ENCODE results near the gene UQCC2. TPM values are rescaled to one million over a fixed set of nuclear protein-coding genes. Genes with fewer than 3 reads are reported as not detected.

Gene UQCC2
- total and polyA plus RNA-seq, 2 experiments from 2014 or later: 31.7 to 138 TPM

GRCh38 chr6:33664506-33665057 lies 46.9 kb downstream of the UQCC2 start:
- no peak overlapping the region for H2AFZ ChIP-seq
- no peak overlapping the region for H3K4me2 ChIP-seq (ENCODE audit: unreplicated experiment)
- in situ Hi-C loops (cut with MboI): no loop called here
- no peaks in the 10 kb centered on the region for H4K20me1 ChIP-seq (ENCODE audit: insufficient read depth)
- H3K9me2 ChIP-seq (ENCODE audit: insufficient read depth): no peaks in the 10 kb centered on the region
- no peak overlapping the region for H3K4me3 ChIP-seq
- no peaks in the 10 kb centered on the region for H3K4me1 ChIP-seq (ENCODE audit: insufficient read depth)
- H3K27me3 ChIP-seq (replicated peaks; ENCODE audit: insufficient read depth): no peaks in the 10 kb centered on the region
- no peaks in the 10 kb centered on the region for H3F3A ChIP-seq (ENCODE audit: insufficient read depth)
- no peaks in the 10 kb centered on the region for H3K79me2 ChIP-seq (ENCODE audit: insufficient read depth)
- H3K9me3 ChIP-seq (ENCODE audit: low read depth): no peaks in the 10 kb centered on the region
- H3K27ac ChIP-seq: no peak overlapping the region
- no peak for TF ChIP-seq EZH2 (IDR thresholded peaks at IDR 0.05; ENCODE audit: insufficient read depth, poor library complexity, severe bottlenecking)
- TF ChIP-seq EZH2phosphoT487 (IDR thresholded peaks at IDR 0.05; ENCODE audit: insufficient read depth, low read depth): no peak
- no peak overlapping the region for H3K9ac ChIP-seq
- H3K36me3 ChIP-seq (ENCODE audit: low read depth): no peaks in the 10 kb centered on the region; the same call in 1 of the 2 replicates
- WGBS, 2 experiments (ENCODE audit: low coverage in 1 of 2, low lambda C conversion rate in 2 of 2, missing lambda C conversion rate in 2 of 2): 82 to 92% methylated on average over 13 to 17 of the region's 17 CpGs
- no peak for DNase-seq

- no peak for DNase-seq
- no peak overlapping the region for H3K4me2 ChIP-seq (ENCODE audit: unreplicated experiment)
- no peaks in the 10 kb centered on the region; the same call in 1 of the 2 replicates for H3K36me3 ChIP-seq (ENCODE audit: low read depth)
These were observed 47.6 kb downstream of the UQCC2 start for GRCh38 chr6:33663727-33664449.

GRCh38 chr6:33663028-33663427 lies 48.5 kb downstream of the UQCC2 start:
- Histone ChIP-seq H3K79me2 (ENCODE audit: insufficient read depth) (no peaks in the 10 kb centered on the region), H3K4me2 (ENCODE audit: unreplicated experiment) (no peak overlapping the region), H3K9ac (no peak overlapping the region), H3K4me3 (no peak overlapping the region), H4K20me1 (ENCODE audit: insufficient read depth) (no peaks in the 10 kb centered on the region), H3F3A (ENCODE audit: insufficient read depth) (no peaks in the 10 kb centered on the region), H3K9me3 (ENCODE audit: low read depth) (no peaks in the 10 kb centered on the region), H3K4me1 (ENCODE audit: insufficient read depth) (no peaks in the 10 kb centered on the region), H3K27me3 (replicated peaks; ENCODE audit: insufficient read depth) (no peaks in the 10 kb centered on the region), H3K9me2 (ENCODE audit: insufficient read depth) (no peaks in the 10 kb centered on the region), H3K36me3 (ENCODE audit: low read depth) (no peaks in the 10 kb centered on the region; the same call in 1 of the 2 replicates), H2AFZ (no peak overlapping the region), H3K27ac (no peak overlapping the region)
- in situ Hi-C loops (cut with MboI): no loop called here
- no peak for TF ChIP-seq EZH2phosphoT487 (IDR thresholded peaks at IDR 0.05; ENCODE audit: insufficient read depth, low read depth)
- no peak for TF ChIP-seq EZH2 (IDR thresholded peaks at IDR 0.05; ENCODE audit: insufficient read depth, poor library complexity, severe bottlenecking)
- no peak for DNase-seq
- 79 to 83% methylated on average over 5 of the region's 5 CpGs for WGBS, 2 experiments (ENCODE audit: low coverage in 1 of 2, low lambda C conversion rate in 2 of 2, missing lambda C conversion rate in 2 of 2)

More at GRCh38 chr6:33663727-33664449, 47.6 kb downstream of the UQCC2 start:
- in situ Hi-C loops (cut with MboI): no loop called here
- H3K9ac ChIP-seq: no peak overlapping the region
- H4K20me1 ChIP-seq (ENCODE audit: insufficient read depth): no peaks in the 10 kb centered on the region
- H2AFZ ChIP-seq: no peak overlapping the region
- H3K9me3 ChIP-seq (ENCODE audit: low read depth): no peaks in the 10 kb centered on the region
- H3K27me3 ChIP-seq (replicated peaks; ENCODE audit: insufficient read depth): no peaks in the 10 kb centered on the region
- H3K4me1 ChIP-seq (ENCODE audit: insufficient read depth): no peaks in the 10 kb centered on the region
- 96 to 97% methylated on average over 16 of the region's 16 CpGs for WGBS, 2 experiments (ENCODE audit: low coverage in 1 of 2, low lambda C conversion rate in 2 of 2, missing lambda C conversion rate in 2 of 2)
- TF ChIP-seq EZH2 (IDR thresholded peaks at IDR 0.05; ENCODE audit: insufficient read depth, poor library complexity, severe bottlenecking): no peak
- TF ChIP-seq EZH2phosphoT487 (IDR thresholded peaks at IDR 0.05; ENCODE audit: insufficient read depth, low read depth): no peak
- no peaks in the 10 kb centered on the region for H3F3A ChIP-seq (ENCODE audit: insufficient read depth)
- no peak overlapping the region for H3K4me3 ChIP-seq
- H3K27ac ChIP-seq: no peak overlapping the region
- no peaks in the 10 kb centered on the region for H3K9me2 ChIP-seq (ENCODE audit: insufficient read depth)
- no peaks in the 10 kb centered on the region for H3K79me2 ChIP-seq (ENCODE audit: insufficient read depth)

- H3K9ac ChIP-seq: no peak overlapping the region
- no peaks in the 10 kb centered on the region for H4K20me1 ChIP-seq (ENCODE audit: insufficient read depth)
- H3K27ac ChIP-seq: no peak overlapping the region
- no peak overlapping the region for H3K4me2 ChIP-seq (ENCODE audit: unreplicated experiment)
- H3K4me1 ChIP-seq (ENCODE audit: insufficient read depth): no peaks in the 10 kb centered on the region
- H3K79me2 ChIP-seq (ENCODE audit: insufficient read depth): no peaks in the 10 kb centered on the region
- no peak for TF ChIP-seq EZH2phosphoT487 (IDR thresholded peaks at IDR 0.05; ENCODE audit: insufficient read depth, low read depth)
- TF ChIP-seq EZH2 (IDR thresholded peaks at IDR 0.05; ENCODE audit: insufficient read depth, poor library complexity, severe bottlenecking): no peak
- H3K9me3 ChIP-seq (ENCODE audit: low read depth): no peaks in the 10 kb centered on the region
- no peak for DNase-seq
- no peaks in the 10 kb centered on the region for H3K27me3 ChIP-seq (replicated peaks; ENCODE audit: insufficient read depth)
- no peak overlapping the region for H2AFZ ChIP-seq
- no peaks in the 10 kb centered on the region for H3K9me2 ChIP-seq (ENCODE audit: insufficient read depth)
- WGBS, 2 experiments (ENCODE audit: low coverage in 1 of 2, low lambda C conversion rate in 2 of 2, missing lambda C conversion rate in 2 of 2): 95 to 99% methylated on average over 7 to 11 of the region's 11 CpGs
- in situ Hi-C loops (cut with MboI): no loop called here
- no peaks in the 10 kb centered on the region for H3F3A ChIP-seq (ENCODE audit: insufficient read depth)
- no peaks in the 10 kb centered on the region for H3K36me3 ChIP-seq (ENCODE audit: low read depth)
- H3K4me3 ChIP-seq: no peak overlapping the region
These were observed 49.2 kb downstream of the UQCC2 start for GRCh38 chr6:33662318-33662717.

All from GM23248 (cell line).